Sigmoid colon (tissue), 7 donors: Measurements from ENCODE around the gene ASF1A. TPM values are rescaled to one million over a fixed set of nuclear protein-coding genes. Genes with fewer than 3 reads are reported as not detected.

Source experiments
- DNase-seq: peaks from one replicate; pipeline ENCODE4 v3.0.0-alpha.2; 2019
- H3K27ac ChIP-seq, 4 donors: fragments of 200-600 bp; sonication (generic); one replicate each; pipeline ENCODE4 v1.5.1; 2016 to 2019; ENCODE audit warnings: mild to moderate bottlenecking in 1 of 4
- H3K27me3 ChIP-seq, 3 donors: fragments of 200-600 bp; sonication (generic); one replicate each; pipeline ENCODE4 v1.5.1; 2019; ENCODE audit warnings: mild to moderate bottlenecking in 1 of 3
- H3K36me3 ChIP-seq, 4 donors: fragments of 200-600 bp; sonication (generic); one replicate each; pipeline ENCODE4 v1.5.1; 2016 to 2019
- H3K4me1 ChIP-seq, 4 donors: fragments of 200-600 bp; sonication (generic); one replicate each; pipeline ENCODE4 v1.5.1; 2017 to 2019
- H3K4me3 ChIP-seq, 4 donors: fragments of 200-600 bp; sonication (generic); one replicate each; pipeline ENCODE4 v1.5.1; 2017 to 2019; ENCODE audit warnings: mild to moderate bottlenecking in 2 of 4, moderate library complexity in 1 of 4
- H3K9me3 ChIP-seq, 4 donors: fragments of 200-600 bp in 3 of 4; sonication (generic) in 3 of 4; one replicate each; pipeline versions ENCODE4 v1.5.1 to v1.6.1; 2013 to 2019
- EP300 ChIP-seq, 4 donors: sonication (generic); formaldehyde crosslinking; IDR thresholded peaks; one replicate each; pipeline ENCODE4 v1.6.1; 2017; ENCODE audit warnings: antibody characterized with exemption in 4 of 4
- POLR2A ChIP-seq, 2 donors: fragments of 450-650 bp; IDR thresholded peaks; one replicate each; pipeline ENCODE4 v1.6.1; 2016; ENCODE audit warnings: antibody characterized with exemption in 2 of 2, mild to moderate bottlenecking in 2 of 2, moderate library complexity in 2 of 2
- POLR2AphosphoS5 ChIP-seq, 4 donors: sonication (generic); formaldehyde crosslinking; IDR thresholded peaks; one replicate each; pipeline ENCODE4 v1.6.1; 2017; ENCODE audit warnings: antibody characterized with exemption in 4 of 4
- WGBS, 2 donors: extraction: QIAGEN DNeasy Blood & Tissue Kit; methylation state at CpG; one replicate each; pipeline ENCODE4 v1.1.7; 2013; 5-methylcytosine and 5-hydroxymethylcytosine counted together
- intact Hi-C: fragments of 100-400 bp; cut with DNase I; formaldehyde crosslinking; loops from one replicate; pipeline ENCODE4 v1.15.1; 2023
- polyA plus RNA-seq, 3 donors: library from polyadenylated mRNA; stranded (reverse); fragments of 200-250 nt; gene quantifications; one replicate each; pipeline ENCODE4 v1.2.3, GENCODE V29; 2013
- total RNA-seq, 4 donors: library from RNA; depleted of rRNA; stranded (reverse); fragments of >200 nt; gene quantifications; one replicate each; pipeline ENCODE4 v1.1.0, GENCODE V29; 2016
- TF ChIP-seq, protein P1 (sequence below), 4 experiments: fragments of 450-650 bp in 3 of 4; fragments of 200-600 bp in 1 of 4; IDR thresholded peaks; one replicate each; pipeline ENCODE4 v1.5.1; 2016 to 2019; ENCODE audit warnings: antibody characterized with exemption in 4 of 4, mild to moderate bottlenecking in 3 of 4, moderate library complexity in 2 of 4
- donor health status: healthy with polysubstance abuse.
- donor health status: Bipolar disorder and iron deficiency.
- donor health status: healthy.

ASF1A gene
- total and polyA plus RNA-seq, 7 donors = 10.2 to 17.1 (median 11.6) TPM

DNA sequence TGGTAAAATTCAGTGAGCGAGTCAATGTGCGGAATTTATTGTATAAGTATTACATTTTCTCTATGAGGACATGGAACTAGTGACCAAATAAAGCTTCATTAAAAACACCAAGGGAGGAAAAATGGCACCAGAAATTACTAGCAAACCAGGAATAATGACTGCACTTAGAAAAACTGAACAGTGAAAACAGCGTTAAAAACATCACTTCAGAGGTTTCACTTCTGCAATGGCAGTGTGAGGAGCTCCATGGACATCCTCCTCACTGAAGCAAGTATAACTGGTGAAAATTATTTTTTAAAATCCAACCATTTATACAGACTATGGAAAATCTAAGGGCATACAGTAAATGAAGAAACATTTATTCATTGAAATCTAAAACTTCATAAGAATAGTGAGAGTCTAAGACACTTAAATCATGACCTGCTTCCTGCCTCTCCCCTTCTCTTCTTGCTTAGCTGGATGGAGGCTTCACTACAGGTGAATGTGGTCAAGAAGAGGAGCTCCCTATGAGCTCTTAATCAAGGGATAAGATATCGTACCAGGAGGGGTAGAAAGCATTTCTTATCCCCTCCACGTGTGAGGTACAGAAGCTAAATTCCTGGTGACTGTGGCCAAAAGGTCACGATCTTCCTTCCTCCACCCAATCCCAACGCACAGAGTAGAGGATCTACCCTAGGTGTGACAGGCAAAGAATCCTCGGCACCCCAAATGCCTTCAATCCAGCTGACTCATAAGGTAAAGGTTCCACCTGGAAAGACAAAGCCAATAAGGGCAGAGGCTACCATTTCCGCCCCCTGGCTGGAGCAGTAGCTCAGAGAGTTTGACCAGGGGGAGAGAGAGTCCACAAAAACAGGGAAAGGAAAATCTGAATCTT, 12.3 kb upstream of the ASF1A start:
- WGBS, 2 donors = 90 to 91% methylated on average over 9 of the region's 9 CpGs
- H3K27ac ChIP-seq = no peak overlapping the region
- DNase-seq = no peak
- no peaks in the 10 kb centered on the region for H3K27me3 ChIP-seq
- H3K36me3 ChIP-seq = no peaks in the 10 kb centered on the region
- H3K9me3 ChIP-seq = no peaks in the 10 kb centered on the region
- no peak overlapping the region for H3K4me3 ChIP-seq
- no peaks in the 10 kb centered on the region for H3K4me1 ChIP-seq
- intact Hi-C loops = no loop called here
- TF ChIP-seq EP300 (IDR thresholded peaks at IDR 0.05) (no peak), POLR2AphosphoS5 (IDR thresholded peaks at IDR 0.05) (no peak), POLR2A (IDR thresholded peaks at IDR 0.05) (no peak)
- TF ChIP-seq, protein P1, sequence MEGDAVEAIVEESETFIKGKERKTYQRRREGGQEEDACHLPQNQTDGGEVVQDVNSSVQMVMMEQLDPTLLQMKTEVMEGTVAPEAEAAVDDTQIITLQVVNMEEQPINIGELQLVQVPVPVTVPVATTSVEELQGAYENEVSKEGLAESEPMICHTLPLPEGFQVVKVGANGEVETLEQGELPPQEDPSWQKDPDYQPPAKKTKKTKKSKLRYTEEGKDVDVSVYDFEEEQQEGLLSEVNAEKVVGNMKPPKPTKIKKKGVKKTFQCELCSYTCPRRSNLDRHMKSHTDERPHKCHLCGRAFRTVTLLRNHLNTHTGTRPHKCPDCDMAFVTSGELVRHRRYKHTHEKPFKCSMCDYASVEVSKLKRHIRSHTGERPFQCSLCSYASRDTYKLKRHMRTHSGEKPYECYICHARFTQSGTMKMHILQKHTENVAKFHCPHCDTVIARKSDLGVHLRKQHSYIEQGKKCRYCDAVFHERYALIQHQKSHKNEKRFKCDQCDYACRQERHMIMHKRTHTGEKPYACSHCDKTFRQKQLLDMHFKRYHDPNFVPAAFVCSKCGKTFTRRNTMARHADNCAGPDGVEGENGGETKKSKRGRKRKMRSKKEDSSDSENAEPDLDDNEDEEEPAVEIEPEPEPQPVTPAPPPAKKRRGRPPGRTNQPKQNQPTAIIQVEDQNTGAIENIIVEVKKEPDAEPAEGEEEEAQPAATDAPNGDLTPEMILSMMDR (IDR thresholded peaks at IDR 0.05) = no peak

DNA sequence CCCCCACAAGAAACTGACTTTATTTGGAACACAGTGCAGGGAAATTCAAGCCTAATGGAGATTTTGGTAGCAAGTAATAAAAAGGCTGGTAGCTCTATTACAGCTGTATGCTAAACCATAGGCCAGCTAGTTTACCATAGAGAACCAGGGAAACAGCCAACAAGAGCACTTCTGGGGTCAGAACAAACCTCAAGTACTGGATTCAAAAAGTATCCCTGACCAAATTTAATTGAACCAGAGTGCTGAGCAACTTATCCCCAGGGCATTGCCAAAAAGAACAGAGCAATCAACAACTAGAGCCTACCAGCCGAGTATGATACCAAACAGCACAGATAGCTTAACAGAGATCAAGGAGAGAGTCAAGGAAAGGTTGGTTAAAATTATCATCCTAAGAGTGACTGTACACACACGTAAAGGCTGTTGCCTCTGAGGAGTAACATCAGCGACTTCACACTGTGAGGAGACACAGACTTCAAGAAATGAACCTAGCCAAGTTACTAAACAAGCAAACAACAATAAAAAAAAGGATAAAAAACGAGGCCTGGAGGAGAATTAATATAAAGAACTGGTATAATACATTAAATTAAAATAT, 11.5 kb upstream of the ASF1A start:
- H3K36me3 ChIP-seq = no peaks in the 10 kb centered on the region
- H3K4me1 ChIP-seq = no peaks in the 10 kb centered on the region
- TF ChIP-seq POLR2A (IDR thresholded peaks at IDR 0.05) (no peak), POLR2AphosphoS5 (IDR thresholded peaks at IDR 0.05) (no peak), EP300 (IDR thresholded peaks at IDR 0.05) (no peak)
- TF ChIP-seq, protein P1 (IDR thresholded peaks at IDR 0.05) = no peak
- H3K4me3 ChIP-seq = no peak overlapping the region
- no peaks in the 10 kb centered on the region for H3K9me3 ChIP-seq
- H3K27ac ChIP-seq = no peak overlapping the region
- DNase-seq = no peak
- no peaks in the 10 kb centered on the region for H3K27me3 ChIP-seq
- intact Hi-C loops = no loop called here
- 90 to 94% methylated on average over 4 of the region's 4 CpGs for WGBS, 2 donors

DNA sequence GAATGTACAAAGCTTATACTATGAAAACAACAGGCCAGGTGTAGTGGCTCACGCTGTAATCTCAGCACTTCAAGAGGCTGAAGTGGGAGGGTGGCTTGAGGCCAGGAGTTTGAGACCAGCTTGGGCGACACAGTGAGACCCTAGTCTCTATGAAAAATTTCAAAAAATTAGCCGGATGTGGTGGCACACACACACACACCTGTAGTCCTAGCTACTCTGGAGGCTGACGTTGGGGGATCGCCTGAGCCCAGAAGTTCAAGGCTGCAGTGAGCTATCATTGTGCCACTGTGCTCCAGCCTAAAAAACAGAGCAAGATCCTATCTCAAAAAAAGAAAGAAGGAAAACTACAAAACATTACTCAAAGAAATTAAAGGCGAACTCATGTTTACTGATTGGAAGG, 7.3 kb upstream of the ASF1A start:
- Histone ChIP-seq H3K36me3 (no peaks in the 10 kb centered on the region), H3K4me1 (peaks cover 0 to 6% (median under 1%) of the 10 kb centered on the region in 4 donors), H3K4me3 (no peak overlapping the region), H3K27me3 (no peaks in the 10 kb centered on the region), H3K27ac (no peak overlapping the region), H3K9me3 (no peaks in the 10 kb centered on the region)
- 94 to 95% methylated on average over 6 of the region's 6 CpGs for WGBS, 2 donors
- intact Hi-C loops = no loop called here
- no peak for DNase-seq
- TF ChIP-seq, protein P1 (IDR thresholded peaks at IDR 0.05) = no peak
- TF ChIP-seq POLR2A (IDR thresholded peaks at IDR 0.05) (no peak), POLR2AphosphoS5 (IDR thresholded peaks at IDR 0.05) (no peak), EP300 (IDR thresholded peaks at IDR 0.05) (no peak)

DNA sequence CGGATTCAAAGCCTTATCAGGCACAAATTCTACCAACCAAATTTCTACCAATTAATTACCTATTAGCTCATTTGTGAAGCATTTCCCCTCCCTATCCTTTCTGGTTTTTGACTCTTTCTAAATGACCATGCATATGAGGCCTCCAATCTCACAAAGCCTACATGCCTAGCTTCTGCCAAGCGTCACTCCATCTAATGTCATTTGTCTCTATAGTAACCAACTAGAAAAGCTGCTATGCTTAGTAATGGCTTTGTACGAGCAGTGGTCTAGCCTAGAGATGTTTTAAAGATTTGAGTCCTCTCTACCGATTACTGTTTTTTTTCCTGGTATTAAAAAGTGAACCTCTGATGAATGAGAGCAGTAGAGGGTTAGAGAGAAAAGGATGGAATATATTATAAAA, 4.8 kb upstream of the ASF1A start:
- Histone ChIP-seq H3K27me3 (no peaks in the 10 kb centered on the region), H3K4me3 (no peak overlapping the region), H3K4me1 (peaks cover 0 to 18% (median 10%) of the 10 kb centered on the region in 4 donors), H3K9me3 (no peaks in the 10 kb centered on the region), H3K27ac (no peak overlapping the region), H3K36me3 (no peaks in the 10 kb centered on the region)
- TF ChIP-seq POLR2AphosphoS5 (IDR thresholded peaks at IDR 0.05) = no peak
- no peak for TF ChIP-seq POLR2A (IDR thresholded peaks at IDR 0.05)
- 93 to 94% methylated on average over 4 of the region's 4 CpGs for WGBS, 2 donors
- intact Hi-C loops = no loop called here
- no peak for DNase-seq

DNA sequence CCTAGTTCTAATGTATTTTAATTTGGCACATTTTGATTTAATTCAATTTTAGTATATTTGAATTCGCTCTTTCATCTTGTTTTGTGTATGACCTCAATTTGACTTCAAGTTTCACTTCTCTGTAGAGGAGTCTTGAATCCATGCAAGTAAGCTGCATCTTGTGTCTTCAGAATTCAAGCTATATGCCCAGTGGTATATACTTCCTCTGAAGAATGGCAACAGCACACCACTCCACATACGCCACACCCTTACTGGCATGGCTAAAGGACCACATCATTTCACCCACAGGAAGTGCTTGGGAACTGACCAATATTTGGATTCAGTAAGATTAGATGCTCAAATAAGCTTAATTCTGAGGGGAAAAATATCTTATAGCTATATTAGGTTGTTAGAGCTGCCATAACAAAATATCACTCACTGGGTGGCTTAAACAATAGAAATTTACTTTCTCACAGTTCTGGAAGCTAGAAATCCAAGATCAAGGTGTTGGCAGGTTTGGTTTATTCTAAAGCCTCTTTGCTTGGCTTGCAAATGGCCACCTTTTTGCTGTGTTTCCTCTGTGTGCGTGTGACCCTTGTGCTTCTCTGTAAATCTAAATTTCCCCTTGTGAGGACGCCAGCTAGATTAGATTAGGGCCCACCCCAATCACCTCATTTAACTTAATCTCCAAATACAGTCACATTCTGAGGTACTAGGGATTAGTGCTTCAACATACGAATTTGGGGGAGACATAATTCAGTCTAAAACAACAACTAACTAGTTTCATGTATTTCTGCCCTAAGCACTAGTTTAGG, 2.8 kb upstream of the ASF1A start:
- no peak overlapping the region for H3K4me3 ChIP-seq
- no peaks in the 10 kb centered on the region for H3K27me3 ChIP-seq
- H3K27ac ChIP-seq = no peak overlapping the region
- H3K9me3 ChIP-seq = no peaks in the 10 kb centered on the region
- no peaks in the 10 kb centered on the region for H3K36me3 ChIP-seq
- 76 to 92% methylated on average over 5 of the region's 5 CpGs for WGBS, 2 donors
- intact Hi-C loops = loop anchor here (5.0 to 10.0 kb wide), 3 partner anchors 239 to 1216 kb away; partner anchors contain the start of genes CEP85L, MAN1A1 and NUS1
- TF ChIP-seq EP300 (IDR thresholded peaks at IDR 0.05) = no peak
- TF ChIP-seq POLR2A (IDR thresholded peaks at IDR 0.05) = no peak
- no peak for TF ChIP-seq POLR2AphosphoS5 (IDR thresholded peaks at IDR 0.05)
- TF ChIP-seq, protein P1 (IDR thresholded peaks at IDR 0.05) = no peak
- peaks cover 0 to 29% (median 15%) of the 10 kb centered on the region in 4 donors for H3K4me1 ChIP-seq
- no peak for DNase-seq
